H1 (cell line): Measurements from ENCODE around the gene EXOC1. TPM values are rescaled to one million over a fixed set of nuclear protein-coding genes. Genes with fewer than 3 reads are reported as not detected.

ENCODE experiments used
- FOSL1 ChIP-seq: IDR thresholded peaks from 2 replicates; pipeline ENCODE4 v1.6.1; 2011; ENCODE audit warnings: mild to moderate bottlenecking, low read depth, low read length, moderate library complexity; ENCODE audit not compliant: insufficient read depth
- GABPA ChIP-seq: IDR thresholded peaks from 2 replicates; pipeline ENCODE4 v1.6.1; 2011; ENCODE audit warnings: mild to moderate bottlenecking, low read length, moderate library complexity, borderline replicate concordance; ENCODE audit not compliant: insufficient read depth
- HDAC2 ChIP-seq, 2 experiments: fragments of 300-600 bp in 1 of 2; sonication (generic) in 1 of 2; IDR thresholded peaks; 2 replicates each; pipeline ENCODE4 v1.6.1; 2011 to 2012; ENCODE audit warnings: low read depth in 2 of 2, low read length in 2 of 2, mild to moderate bottlenecking in 2 of 2, moderate library complexity in 2 of 2, borderline replicate concordance in 1 of 2, inconsistent platforms in 1 of 2
- KDM5A ChIP-seq: fragments of 200-600 bp; IDR thresholded peaks from 2 replicates; pipeline ENCODE4 v1.7.1; 2012; ENCODE audit warnings: mild to moderate bottlenecking, low read length, inconsistent platforms, mixed read lengths
- POU5F1 ChIP-seq: IDR thresholded peaks from 2 replicates; pipeline ENCODE4 v1.6.1; 2011; ENCODE audit warnings: low read depth, mild to moderate bottlenecking, low read length, moderate library complexity
- SIN3A ChIP-seq, 2 experiments: IDR thresholded peaks in 1 of 2; conservative IDR thresholded peaks in 1 of 2; 2 replicates each; pipeline ENCODE4 v1.6.1; 2011 to 2012; ENCODE audit warnings: low read length in 2 of 2, improper control_type of control experiment in 1 of 2, low read depth in 1 of 2, mild to moderate bottlenecking in 1 of 2
- TBP ChIP-seq: IDR thresholded peaks from 2 replicates; pipeline ENCODE4 v1.6.1; 2011; ENCODE audit warnings: low read depth, low read length, improper control_type of control experiment
- TEAD4 ChIP-seq: IDR thresholded peaks from 2 replicates; pipeline ENCODE4 v1.6.1; 2012; ENCODE audit warnings: low read depth, low read length, inconsistent platforms, mixed read lengths
- polyA plus RNA-seq, 7 experiments: library from polyadenylated mRNA; depleted of rRNA in 3 of 7; stranded (reverse) in 5 of 7; unstranded in 2 of 7; fragments of >200 nt in 5 of 7; fragments of 200-250 nt in 2 of 7; gene quantifications; 1 replicate in 5 of 7; 2 replicates in 1 of 7; 4 replicates in 1 of 7; pipeline versions ENCODE4 v1.2.1 to v1.2.3, GENCODE V29; 2011 to 2013; ENCODE audit warnings: missing spikeins in 2 of 7, mixed read lengths in 2 of 7
- total RNA-seq: library from RNA; stranded (reverse); fragmentation: NEBNext Ultra II Directional; extraction: Animal tissue kit (Norgen Biotek cat#: 25700); gene quantifications from 2 replicates; pipeline ENCODE4 v1.2.1, GENCODE V29; 2021
- TF ChIP-seq, protein P1 (sequence below): fragments of 300-600 bp; sonication (generic); IDR thresholded peaks from 2 replicates; pipeline ENCODE4 v1.7.1; 2012; ENCODE audit warnings: low read length, moderate library complexity, mild to moderate bottlenecking, inconsistent platforms; ENCODE audit not compliant: insufficient replicate concordance

The EXOC1 gene
- total and polyA plus RNA-seq, 2 of the 8 experiments (the other 6 are each of a cell fraction or from before 2014, with no cell fraction given): 5.9 to 19.6 TPM

DNA sequence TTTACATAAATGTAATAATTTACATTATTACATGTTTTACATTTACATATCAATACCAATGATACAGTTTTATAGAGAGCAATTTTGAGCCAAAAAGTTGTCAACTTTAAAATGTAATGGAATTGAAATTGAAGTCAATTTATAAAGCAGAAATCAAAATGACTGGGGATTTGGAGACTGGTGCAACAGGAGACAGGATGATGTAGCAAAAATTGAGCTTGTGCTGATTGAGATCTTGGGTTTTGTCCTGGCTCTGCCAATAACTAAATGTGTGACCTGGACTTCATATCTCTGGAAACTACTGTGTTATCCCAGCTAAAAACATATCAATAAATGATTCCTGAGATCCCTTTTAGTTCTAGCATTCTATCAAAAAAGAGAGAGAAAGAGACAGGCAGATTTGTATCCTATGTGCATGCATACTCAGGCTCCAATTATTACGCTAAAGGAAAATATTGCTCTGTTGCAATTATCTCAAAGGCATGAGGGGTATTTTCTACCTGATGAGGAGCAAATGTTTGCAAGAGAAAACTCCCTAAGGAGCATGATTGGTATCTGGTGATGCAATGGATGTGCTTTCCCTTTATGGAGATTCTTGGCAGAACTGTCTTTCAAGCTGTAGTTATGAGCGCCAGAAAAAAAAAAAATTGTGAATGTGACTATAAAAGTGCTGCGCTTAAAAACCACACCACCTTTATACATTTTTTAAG lies 19.2 kb upstream of the EXOC1 start (continued):
- TF ChIP-seq, protein P1, sequence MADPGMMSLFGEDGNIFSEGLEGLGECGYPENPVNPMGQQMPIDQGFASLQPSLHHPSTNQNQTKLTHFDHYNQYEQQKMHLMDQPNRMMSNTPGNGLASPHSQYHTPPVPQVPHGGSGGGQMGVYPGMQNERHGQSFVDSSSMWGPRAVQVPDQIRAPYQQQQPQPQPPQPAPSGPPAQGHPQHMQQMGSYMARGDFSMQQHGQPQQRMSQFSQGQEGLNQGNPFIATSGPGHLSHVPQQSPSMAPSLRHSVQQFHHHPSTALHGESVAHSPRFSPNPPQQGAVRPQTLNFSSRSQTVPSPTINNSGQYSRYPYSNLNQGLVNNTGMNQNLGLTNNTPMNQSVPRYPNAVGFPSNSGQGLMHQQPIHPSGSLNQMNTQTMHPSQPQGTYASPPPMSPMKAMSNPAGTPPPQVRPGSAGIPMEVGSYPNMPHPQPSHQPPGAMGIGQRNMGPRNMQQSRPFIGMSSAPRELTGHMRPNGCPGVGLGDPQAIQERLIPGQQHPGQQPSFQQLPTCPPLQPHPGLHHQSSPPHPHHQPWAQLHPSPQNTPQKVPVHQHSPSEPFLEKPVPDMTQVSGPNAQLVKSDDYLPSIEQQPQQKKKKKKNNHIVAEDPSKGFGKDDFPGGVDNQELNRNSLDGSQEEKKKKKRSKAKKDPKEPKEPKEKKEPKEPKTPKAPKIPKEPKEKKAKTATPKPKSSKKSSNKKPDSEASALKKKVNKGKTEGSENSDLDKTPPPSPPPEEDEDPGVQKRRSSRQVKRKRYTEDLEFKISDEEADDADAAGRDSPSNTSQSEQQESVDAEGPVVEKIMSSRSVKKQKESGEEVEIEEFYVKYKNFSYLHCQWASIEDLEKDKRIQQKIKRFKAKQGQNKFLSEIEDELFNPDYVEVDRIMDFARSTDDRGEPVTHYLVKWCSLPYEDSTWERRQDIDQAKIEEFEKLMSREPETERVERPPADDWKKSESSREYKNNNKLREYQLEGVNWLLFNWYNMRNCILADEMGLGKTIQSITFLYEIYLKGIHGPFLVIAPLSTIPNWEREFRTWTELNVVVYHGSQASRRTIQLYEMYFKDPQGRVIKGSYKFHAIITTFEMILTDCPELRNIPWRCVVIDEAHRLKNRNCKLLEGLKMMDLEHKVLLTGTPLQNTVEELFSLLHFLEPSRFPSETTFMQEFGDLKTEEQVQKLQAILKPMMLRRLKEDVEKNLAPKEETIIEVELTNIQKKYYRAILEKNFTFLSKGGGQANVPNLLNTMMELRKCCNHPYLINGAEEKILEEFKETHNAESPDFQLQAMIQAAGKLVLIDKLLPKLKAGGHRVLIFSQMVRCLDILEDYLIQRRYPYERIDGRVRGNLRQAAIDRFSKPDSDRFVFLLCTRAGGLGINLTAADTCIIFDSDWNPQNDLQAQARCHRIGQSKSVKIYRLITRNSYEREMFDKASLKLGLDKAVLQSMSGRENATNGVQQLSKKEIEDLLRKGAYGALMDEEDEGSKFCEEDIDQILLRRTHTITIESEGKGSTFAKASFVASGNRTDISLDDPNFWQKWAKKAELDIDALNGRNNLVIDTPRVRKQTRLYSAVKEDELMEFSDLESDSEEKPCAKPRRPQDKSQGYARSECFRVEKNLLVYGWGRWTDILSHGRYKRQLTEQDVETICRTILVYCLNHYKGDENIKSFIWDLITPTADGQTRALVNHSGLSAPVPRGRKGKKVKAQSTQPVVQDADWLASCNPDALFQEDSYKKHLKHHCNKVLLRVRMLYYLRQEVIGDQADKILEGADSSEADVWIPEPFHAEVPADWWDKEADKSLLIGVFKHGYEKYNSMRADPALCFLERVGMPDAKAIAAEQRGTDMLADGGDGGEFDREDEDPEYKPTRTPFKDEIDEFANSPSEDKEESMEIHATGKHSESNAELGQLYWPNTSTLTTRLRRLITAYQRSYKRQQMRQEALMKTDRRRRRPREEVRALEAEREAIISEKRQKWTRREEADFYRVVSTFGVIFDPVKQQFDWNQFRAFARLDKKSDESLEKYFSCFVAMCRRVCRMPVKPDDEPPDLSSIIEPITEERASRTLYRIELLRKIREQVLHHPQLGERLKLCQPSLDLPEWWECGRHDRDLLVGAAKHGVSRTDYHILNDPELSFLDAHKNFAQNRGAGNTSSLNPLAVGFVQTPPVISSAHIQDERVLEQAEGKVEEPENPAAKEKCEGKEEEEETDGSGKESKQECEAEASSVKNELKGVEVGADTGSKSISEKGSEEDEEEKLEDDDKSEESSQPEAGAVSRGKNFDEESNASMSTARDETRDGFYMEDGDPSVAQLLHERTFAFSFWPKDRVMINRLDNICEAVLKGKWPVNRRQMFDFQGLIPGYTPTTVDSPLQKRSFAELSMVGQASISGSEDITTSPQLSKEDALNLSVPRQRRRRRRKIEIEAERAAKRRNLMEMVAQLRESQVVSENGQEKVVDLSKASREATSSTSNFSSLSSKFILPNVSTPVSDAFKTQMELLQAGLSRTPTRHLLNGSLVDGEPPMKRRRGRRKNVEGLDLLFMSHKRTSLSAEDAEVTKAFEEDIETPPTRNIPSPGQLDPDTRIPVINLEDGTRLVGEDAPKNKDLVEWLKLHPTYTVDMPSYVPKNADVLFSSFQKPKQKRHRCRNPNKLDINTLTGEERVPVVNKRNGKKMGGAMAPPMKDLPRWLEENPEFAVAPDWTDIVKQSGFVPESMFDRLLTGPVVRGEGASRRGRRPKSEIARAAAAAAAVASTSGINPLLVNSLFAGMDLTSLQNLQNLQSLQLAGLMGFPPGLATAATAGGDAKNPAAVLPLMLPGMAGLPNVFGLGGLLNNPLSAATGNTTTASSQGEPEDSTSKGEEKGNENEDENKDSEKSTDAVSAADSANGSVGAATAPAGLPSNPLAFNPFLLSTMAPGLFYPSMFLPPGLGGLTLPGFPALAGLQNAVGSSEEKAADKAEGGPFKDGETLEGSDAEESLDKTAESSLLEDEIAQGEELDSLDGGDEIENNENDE: no peak
- TF ChIP-seq GABPA: no peak
- no peak for TF ChIP-seq POU5F1
- no peak for TF ChIP-seq TEAD4
- no peak for TF ChIP-seq HDAC2 (IDR thresholded peaks at IDR 0.05; ENCODE audit: borderline replicate concordance in 1 of 2, low read depth in 2 of 2, low read length in 2 of 2)
- TF ChIP-seq SIN3A (conservative IDR thresholded peaks at IDR 0.05 in 1 of 2, IDR thresholded peaks at IDR 0.05 in 1 of 2; ENCODE audit: low read depth in 1 of 2, low read length in 2 of 2): no peak
- no peak for TF ChIP-seq FOSL1
- TF ChIP-seq KDM5A: no peak
- no peak for TF ChIP-seq TBP
